ENCODE data around the gene CDH12. TPM values are rescaled to one million over a fixed set of nuclear protein-coding genes. Genes with fewer than 3 reads are reported as not detected.

CDH12 gene
- total RNA-seq, 4 donors from 2014 or later = 0.12 TPM; not detected in 3

- H3K27ac ChIP-seq = no peak overlapping the region
- no peaks in the 10 kb centered on the region for H3K36me3 ChIP-seq
- H3K4me1 ChIP-seq = no peaks in the 10 kb centered on the region
- 100% methylated on average over 1 to 2 of the region's 2 CpGs for WGBS, 2 donors (ENCODE audit: low coverage in 1 of 2)
- no peaks in the 10 kb centered on the region for H3K9me3 ChIP-seq
- H3K4me3 ChIP-seq = no peak overlapping the region
- ATAC-seq = no peak
- no peak for TF ChIP-seq POLR2AphosphoS5 (IDR thresholded peaks at IDR 0.05)
- TF ChIP-seq EP300 (IDR thresholded peaks at IDR 0.05) = no peak
- no peak for TF ChIP-seq CTCF (IDR thresholded peaks at IDR 0.05)
- TF ChIP-seq POLR2A (IDR thresholded peaks at IDR 0.05) = no peak
- no peaks in the 10 kb centered on the region for H3K27me3 ChIP-seq
Measured at GRCh38 chr5:21893161-21893560, 960.0 kb downstream of the CDH12 start.

DNA sequence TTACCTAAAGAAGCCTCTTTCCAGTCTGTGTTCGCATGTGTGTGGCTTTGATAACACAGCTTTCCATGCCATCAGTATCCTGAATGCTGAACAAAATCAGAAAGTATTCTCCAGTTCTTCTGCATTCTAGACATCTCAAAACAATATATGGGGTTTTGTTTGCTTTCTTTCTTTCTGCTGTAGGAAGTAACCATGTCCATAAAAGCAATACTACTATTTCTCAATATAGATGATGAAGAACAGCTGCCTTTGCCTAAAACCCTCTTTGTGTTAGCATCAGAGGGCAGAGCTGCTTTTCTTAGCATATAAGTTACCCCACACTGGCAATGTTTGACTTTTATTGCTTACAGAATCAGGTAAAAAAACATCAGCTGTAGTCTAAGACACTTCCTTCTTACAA lies 963.6 kb downstream of the CDH12 start:
- Histone ChIP-seq H3K27ac (no peak overlapping the region), H3K36me3 (no peaks in the 10 kb centered on the region), H3K27me3 (no peaks in the 10 kb centered on the region), H3K4me1 (no peaks in the 10 kb centered on the region), H3K4me3 (no peak overlapping the region), H3K9me3 (no peaks in the 10 kb centered on the region)
- WGBS, 2 donors (ENCODE audit: low coverage in 1 of 2) = 47 to 73% methylated on average over 1 of the region's 1 CpG
- no peak for ATAC-seq
- no peak for TF ChIP-seq POLR2A (IDR thresholded peaks at IDR 0.05)

DNA sequence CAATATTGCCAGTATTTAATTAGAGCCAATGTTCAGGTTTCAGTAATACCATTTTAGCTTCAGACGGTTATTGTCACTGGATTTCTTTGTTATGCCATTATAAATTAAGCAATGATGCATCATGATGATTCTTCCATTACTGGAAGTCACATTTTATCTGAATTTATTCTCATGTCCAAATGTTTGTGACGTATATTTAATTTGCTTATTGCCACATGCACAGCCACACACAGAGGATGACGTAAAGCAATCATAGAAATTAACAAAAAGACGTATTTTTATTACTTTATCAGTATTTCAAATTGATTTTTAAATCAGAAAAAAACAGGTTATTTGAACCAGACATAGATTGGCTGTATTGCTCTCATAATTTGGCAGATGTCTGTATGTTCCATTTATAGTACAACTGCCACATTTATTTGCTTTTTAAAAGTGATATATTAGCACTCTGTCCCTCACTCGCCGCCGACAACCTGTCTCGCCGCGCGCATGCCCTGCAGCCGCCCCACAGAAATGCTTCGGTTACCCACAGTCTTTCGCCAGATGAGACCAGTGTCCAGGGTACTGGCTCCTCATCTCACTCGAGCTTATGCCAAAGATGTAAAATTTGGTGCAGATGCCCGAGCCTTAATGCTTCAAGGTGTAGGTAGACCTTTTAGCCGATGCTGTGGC lies 970.9 kb downstream of the CDH12 start:
- H3K4me1 ChIP-seq = no peaks in the 10 kb centered on the region
- H3K27ac ChIP-seq = no peak overlapping the region
- H3K9me3 ChIP-seq = no peaks in the 10 kb centered on the region
- TF ChIP-seq EP300 (IDR thresholded peaks at IDR 0.05) (no peak), POLR2AphosphoS5 (IDR thresholded peaks at IDR 0.05) (no peak), POLR2A (IDR thresholded peaks at IDR 0.05) (no peak), CTCF (IDR thresholded peaks at IDR 0.05) (no peak)
- no peaks in the 10 kb centered on the region for H3K27me3 ChIP-seq
- WGBS, 2 donors (ENCODE audit: low coverage in 1 of 2) = 74 to 81% methylated on average over 4 to 13 of the region's 17 CpGs
- H3K4me3 ChIP-seq = no peak overlapping the region
- ATAC-seq = no peak
- no peaks in the 10 kb centered on the region for H3K36me3 ChIP-seq

DNA sequence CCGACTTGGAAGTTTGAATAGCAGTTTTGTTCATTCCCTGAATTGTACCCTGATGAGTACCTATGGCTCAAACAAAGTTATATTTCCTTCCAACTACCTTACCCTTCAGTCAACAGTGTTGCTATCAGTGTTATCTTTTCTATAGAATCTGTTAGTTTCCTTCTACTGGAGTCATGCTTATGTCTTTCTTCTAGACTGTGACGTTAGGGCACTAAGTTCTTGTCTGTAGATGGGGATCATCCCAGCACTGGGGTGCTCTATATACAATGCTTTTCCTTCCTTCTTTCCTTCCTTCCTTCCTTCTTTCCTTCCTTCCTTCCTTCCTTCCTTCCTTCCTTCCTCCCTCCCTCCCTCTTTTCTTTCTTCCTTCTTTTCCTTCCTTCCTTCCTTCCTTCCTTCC lies 973.0 kb downstream of the CDH12 start:
- WGBS, 2 donors (ENCODE audit: low coverage in 1 of 2) = 64 to 76% methylated on average over 2 of the region's 2 CpGs
- TF ChIP-seq EP300 (IDR thresholded peaks at IDR 0.05) (no peak), POLR2A (IDR thresholded peaks at IDR 0.05) (no peak), CTCF (IDR thresholded peaks at IDR 0.05) (no peak), POLR2AphosphoS5 (IDR thresholded peaks at IDR 0.05) (no peak)
- Histone ChIP-seq H3K4me3 (no peak overlapping the region), H3K9me3 (no peaks in the 10 kb centered on the region), H3K4me1 (no peaks in the 10 kb centered on the region), H3K27me3 (no peaks in the 10 kb centered on the region), H3K27ac (no peak overlapping the region), H3K36me3 (no peaks in the 10 kb centered on the region)
- ATAC-seq = no peak

GRCh38 chr5:21862986-21863385 lies 990.2 kb downstream of the CDH12 start:
- Histone ChIP-seq H3K27ac (no peak overlapping the region), H3K27me3 (no peaks in the 10 kb centered on the region), H3K4me3 (no peak overlapping the region), H3K9me3 (peaks cover 0 to 3% (median 0%) of the 10 kb centered on the region in 3 donors), H3K36me3 (no peaks in the 10 kb centered on the region), H3K4me1 (no peaks in the 10 kb centered on the region)
- TF ChIP-seq EP300 (IDR thresholded peaks at IDR 0.05) = no peak
- TF ChIP-seq CTCF (IDR thresholded peaks at IDR 0.05) = no peak
- no peak for TF ChIP-seq POLR2AphosphoS5 (IDR thresholded peaks at IDR 0.05)
- TF ChIP-seq POLR2A (IDR thresholded peaks at IDR 0.05) = no peak
- ATAC-seq = no peak
- 38 to 50% methylated on average over 2 to 3 of the region's 3 CpGs for WGBS, 2 donors (ENCODE audit: low coverage in 1 of 2)

All from gastroesophageal sphincter (tissue), 4 donors.